WTC11 (cell line): ENCODE data around the gene TNRC6C. TPM values are rescaled to one million over a fixed set of nuclear protein-coding genes. Genes with fewer than 3 reads are reported as not detected.

Experiments used
- ATAC-seq: fragments of 200-7000 bp; cut with Tn5 transposase; 2 replicates; pipeline ENCODE4 v1.10.0; 2021; ENCODE audit warnings: mild to moderate bottlenecking, moderate library complexity
- CTCF ChIA-PET: fragments of 300-600 bp; sonication (Branson Sonifier 250); formaldehyde crosslinking; loops from one replicate; lab custom pipeline; 2021; ENCODE audit warnings: antibody characterized with exemption; lab: Charles Lee
- POLR2A ChIA-PET: fragments of 350-600 bp; sonication (Branson Sonifier 250); formaldehyde crosslinking; loops from one replicate; lab custom pipeline; 2021; ENCODE audit warnings: antibody characterized with exemption; lab: Charles Lee
- DNase-seq: peaks from one replicate; pipeline ENCODE4 v3.0.0; 2021; ENCODE audit warnings: low spot score
- H3K27ac Mint-ChIP-seq: 2 replicates; pipeline ENCODE4 v1.8.0; 2021; ENCODE audit warnings: mixed read lengths
- H3K27me3 Mint-ChIP-seq: 2 replicates; pipeline ENCODE4 v1.8.0; 2021; ENCODE audit warnings: low read depth, mild to moderate bottlenecking, moderate library complexity, mixed read lengths
- H3K36me3 Mint-ChIP-seq: 2 replicates; pipeline ENCODE4 v1.8.0; 2021; ENCODE audit warnings: mixed read lengths
- H3K4me1 Mint-ChIP-seq: 2 replicates; pipeline ENCODE4 v1.8.0; 2022; ENCODE audit warnings: mixed read lengths
- H3K4me3 Mint-ChIP-seq: 2 replicates; pipeline ENCODE4 v1.8.0; 2021; ENCODE audit warnings: mild to moderate bottlenecking, moderate library complexity, mixed read lengths
- H3K9me3 Mint-ChIP-seq: 2 replicates; pipeline ENCODE4 v1.8.0; 2021; ENCODE audit warnings: mixed read lengths
- ATF3 ChIP-seq: sonication (generic); formaldehyde crosslinking; conservative IDR thresholded peaks from 2 replicates; pipeline ENCODE4 v1.8.1; 2022; ENCODE audit warnings: mild to moderate bottlenecking, missing genetic modification reagents
- CBFB ChIP-seq: sonication (generic); formaldehyde crosslinking; IDR thresholded peaks from 2 replicates; pipeline ENCODE4 v1.8.1; 2022; ENCODE audit warnings: mild to moderate bottlenecking, low read depth, missing genetic modification reagents
- CDX4 ChIP-seq: fragments of 250-450 bp; sonication (Bioruptor Pico); IDR thresholded peaks from 2 replicates; pipeline ENCODE4 v1.9.0; 2021; ENCODE audit warnings: moderate library complexity, mild to moderate bottlenecking, inconsistent platforms, borderline replicate concordance
- EMX1 ChIP-seq: fragments of 250-450 bp; sonication (Bioruptor Pico); IDR thresholded peaks from 2 replicates; pipeline ENCODE4 v1.8.0; 2021; ENCODE audit warnings: mild to moderate bottlenecking
- GABPB1 ChIP-seq: sonication (generic); formaldehyde crosslinking; IDR thresholded peaks from 2 replicates; pipeline ENCODE4 v1.8.1; 2023; ENCODE audit warnings: mild to moderate bottlenecking, missing genetic modification reagents
- GTF2I ChIP-seq: fragments of 250-450 bp; sonication (Bioruptor Pico); conservative IDR thresholded peaks from 2 replicates; pipeline ENCODE4 v1.4.0; 2021; ENCODE audit warnings: mild to moderate bottlenecking
- MXD4 ChIP-seq: fragments of 250-450 bp; sonication (Bioruptor Pico); IDR thresholded peaks from 2 replicates; pipeline ENCODE4 v1.8.0; 2021; ENCODE audit warnings: mild to moderate bottlenecking, moderate library complexity, borderline replicate concordance
- NR2C2 ChIP-seq: sonication (generic); formaldehyde crosslinking; IDR thresholded peaks from 2 replicates; pipeline ENCODE4 v1.8.0; 2022; ENCODE audit warnings: mild to moderate bottlenecking, missing genetic modification reagents
- STAT6 ChIP-seq: sonication (generic); formaldehyde crosslinking; conservative IDR thresholded peaks from 2 replicates; pipeline ENCODE4 v1.8.1; 2023; ENCODE audit warnings: mild to moderate bottlenecking, low read depth, missing genetic modification reagents, moderate library complexity
- TEAD1 ChIP-seq: sonication (generic); formaldehyde crosslinking; IDR thresholded peaks from 2 replicates; pipeline ENCODE4 v1.8.0; 2022; ENCODE audit warnings: mild to moderate bottlenecking, missing genetic modification reagents
- ZNF396 ChIP-seq: fragments of 250-450 bp; sonication (Bioruptor Pico); IDR thresholded peaks from 2 replicates; pipeline ENCODE4 v1.8.0; 2021; ENCODE audit warnings: mild to moderate bottlenecking, moderate library complexity, borderline replicate concordance
- ZNF423 ChIP-seq: fragments of 250-450 bp; sonication (Bioruptor Pico); IDR thresholded peaks from 2 replicates; pipeline ENCODE4 v2.1.2; 2022; ENCODE audit warnings: mild to moderate bottlenecking, moderate library complexity
- total RNA-seq: library from RNA; stranded (reverse); gene quantifications from 3 replicates; pipeline ENCODE4 v1.2.3, GENCODE V29; 2021
- TF ChIP-seq, protein P1 (sequence below): sonication (generic); formaldehyde crosslinking; IDR thresholded peaks from 2 replicates; pipeline ENCODE4 v1.8.1; 2023; ENCODE audit warnings: mild to moderate bottlenecking, missing genetic modification reagents, moderate library complexity

The TNRC6C gene
- total RNA-seq, 1 experiment from 2014 or later, result 52.3 TPM

DNA sequence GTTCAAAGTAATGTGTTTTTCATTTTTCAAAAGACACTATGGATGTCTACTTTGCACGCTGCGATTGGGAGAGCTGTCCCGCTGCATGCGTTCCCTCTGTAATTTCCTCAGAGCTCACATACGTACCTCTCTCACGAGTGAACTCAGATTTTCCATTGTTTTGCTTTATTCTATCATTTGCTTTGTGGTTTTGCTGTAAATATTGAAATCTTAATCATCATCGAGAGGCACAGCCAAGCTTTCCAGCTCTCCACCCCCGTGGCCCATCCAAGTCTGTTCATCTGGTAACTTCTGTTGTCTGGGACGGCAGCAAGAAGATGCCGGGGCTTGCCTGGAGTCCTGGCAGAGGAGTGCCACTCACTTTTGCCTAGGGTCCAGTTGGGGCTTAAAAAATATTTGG, 149.0 kb downstream of the TNRC6C start:
- no peak overlapping the region for H3K4me3 Mint-ChIP-seq
- CTCF ChIA-PET, result interaction anchor here (2.3 kb wide), 1 partner anchor 23 kb away, joined by 11 read pairs; no protein-coding TSS in a partner anchor

GRCh38 chr17:78107976-78108725, 149.6 kb downstream of the TNRC6C start:
- CTCF ChIA-PET, result interaction anchor here (1.5 to 2.3 kb wide), 2 partner anchors 23 to 30 kb away, joined by 4 to 11 read pairs; no protein-coding TSS in a partner anchor
- Mint-ChIP-seq H3K27me3 (no peaks in the 10 kb centered on the region), H3K4me1 (peaks cover 11% of the 10 kb centered on the region), H3K27ac (peak overlapping the region; percentile 45; the same call in 1 of the 2 replicates), H3K36me3 (peaks cover 19% of the 10 kb centered on the region), H3K9me3 (no peaks in the 10 kb centered on the region), H3K4me3 (no peak overlapping the region)
- TF ChIP-seq NR2C2 (CRISPR knock-in tag) (no peak), ZNF423 (CRISPR knock-in tag) (no peak)
- POLR2A ChIA-PET, result no interaction called here
- ATAC-seq, result no peak
- no peak for DNase-seq

More for the DNA sequence above, 149.0 kb downstream of the TNRC6C start:
- POLR2A ChIA-PET, result no interaction called here
- peaks cover 25% of the 10 kb centered on the region for H3K36me3 Mint-ChIP-seq
- no peak for DNase-seq
- TF ChIP-seq CDX4, result no peak
- TF ChIP-seq, protein P1, sequence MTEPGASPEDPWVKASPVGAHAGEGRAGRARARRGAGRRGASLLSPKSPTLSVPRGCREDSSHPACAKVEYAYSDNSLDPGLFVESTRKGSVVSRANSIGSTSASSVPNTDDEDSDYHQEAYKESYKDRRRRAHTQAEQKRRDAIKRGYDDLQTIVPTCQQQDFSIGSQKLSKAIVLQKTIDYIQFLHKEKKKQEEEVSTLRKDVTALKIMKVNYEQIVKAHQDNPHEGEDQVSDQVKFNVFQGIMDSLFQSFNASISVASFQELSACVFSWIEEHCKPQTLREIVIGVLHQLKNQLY (CRISPR knock-in tag), result no peak
- TF ChIP-seq STAT6 (CRISPR knock-in tag), result no peak
- no peak for TF ChIP-seq ATF3
- no peak for TF ChIP-seq ZNF396 (CRISPR knock-in tag)
- no peak for TF ChIP-seq CBFB (CRISPR knock-in tag)
- no peak for TF ChIP-seq EMX1 (CRISPR knock-in tag)
- no peak for TF ChIP-seq TEAD1 (CRISPR knock-in tag)
- TF ChIP-seq, all 79 proteins: peak for 0
- no peak for ATAC-seq
- H3K4me1 Mint-ChIP-seq, result peaks cover 10% of the 10 kb centered on the region
- peak overlapping the region; percentile 46; the same call in 1 of the 2 replicates for H3K27ac Mint-ChIP-seq
- H3K9me3 Mint-ChIP-seq, result no peaks in the 10 kb centered on the region
- no peaks in the 10 kb centered on the region for H3K27me3 Mint-ChIP-seq

- Mint-ChIP-seq H3K4me1 (peaks cover 11% of the 10 kb centered on the region), H3K27me3 (no peaks in the 10 kb centered on the region), H3K9me3 (no peaks in the 10 kb centered on the region), H3K36me3 (peaks cover 11% of the 10 kb centered on the region), H3K4me3 (no peak overlapping the region)
- no peak for DNase-seq
- ATAC-seq, result no peak
- CTCF ChIA-PET, result interaction anchor here (1.1 to 2.3 kb wide), 4 partner anchors 24 to 216 kb away, joined by 3 to 11 read pairs (median 4); no protein-coding TSS in a partner anchor
- 0 out of 2 replicates have a peak, but pooled peaks have one; percentile 11 for TF ChIP-seq GABPB1
- no peak for TF ChIP-seq GTF2I (CRISPR knock-in tag)
- no peak for TF ChIP-seq MXD4 (CRISPR knock-in tag)
- TF ChIP-seq, all 79 proteins: peak for 1
- peak overlapping the region; percentile 88 for H3K27ac Mint-ChIP-seq
- POLR2A ChIA-PET, result no interaction called here
Observed at GRCh38 chr17:78108726-78109488, 150.4 kb downstream of the TNRC6C start.
